ENCODE measurements around the gene FLT3LG.
"Not testable (repeated sequence)": the region's sequence is repeated elsewhere in the genome, so short reads cannot be mapped to it uniquely, and the experiment has no call there.

Gene FLT3LG

DNA sequence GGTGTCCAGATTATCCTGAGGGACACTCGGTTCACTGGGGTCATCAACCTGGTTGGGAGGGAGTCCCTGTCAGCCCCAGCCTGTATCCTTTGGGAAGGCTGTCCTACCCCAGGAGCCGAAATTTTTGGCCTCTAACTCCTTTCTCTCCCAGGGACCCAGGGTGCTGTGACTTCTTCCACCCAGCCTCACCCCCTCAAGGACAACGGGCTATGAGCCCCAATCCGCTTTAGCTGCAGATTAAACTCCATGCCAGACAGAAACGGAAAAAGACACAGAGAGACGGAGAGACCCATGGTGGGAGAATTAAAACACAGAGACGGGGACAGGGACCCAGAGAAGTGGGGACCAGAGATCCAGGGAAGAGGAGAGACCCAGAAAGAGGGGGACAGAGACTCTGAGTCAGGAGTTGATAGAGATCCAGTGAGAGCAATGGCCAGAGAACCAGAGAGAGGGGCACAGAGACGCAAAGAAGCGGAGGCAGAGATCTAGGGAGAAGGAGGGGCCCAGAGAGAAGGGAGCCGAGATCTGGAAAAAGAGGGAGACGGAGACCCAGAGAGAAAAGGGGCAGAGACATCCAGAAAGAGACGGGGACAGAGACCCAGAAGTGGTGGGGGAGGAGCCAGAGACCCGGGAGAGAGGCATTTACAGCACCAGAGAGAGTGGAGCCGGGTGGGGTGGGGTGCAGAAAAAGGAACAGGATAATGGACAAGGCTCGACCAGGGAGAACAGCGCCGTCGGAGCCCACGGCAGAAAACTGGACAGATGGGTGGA is 33.4 kb upstream of the FLT3LG start:
- no peak for DNase-seq (ENCODE audit: low read depth, low spot score)

DNA sequence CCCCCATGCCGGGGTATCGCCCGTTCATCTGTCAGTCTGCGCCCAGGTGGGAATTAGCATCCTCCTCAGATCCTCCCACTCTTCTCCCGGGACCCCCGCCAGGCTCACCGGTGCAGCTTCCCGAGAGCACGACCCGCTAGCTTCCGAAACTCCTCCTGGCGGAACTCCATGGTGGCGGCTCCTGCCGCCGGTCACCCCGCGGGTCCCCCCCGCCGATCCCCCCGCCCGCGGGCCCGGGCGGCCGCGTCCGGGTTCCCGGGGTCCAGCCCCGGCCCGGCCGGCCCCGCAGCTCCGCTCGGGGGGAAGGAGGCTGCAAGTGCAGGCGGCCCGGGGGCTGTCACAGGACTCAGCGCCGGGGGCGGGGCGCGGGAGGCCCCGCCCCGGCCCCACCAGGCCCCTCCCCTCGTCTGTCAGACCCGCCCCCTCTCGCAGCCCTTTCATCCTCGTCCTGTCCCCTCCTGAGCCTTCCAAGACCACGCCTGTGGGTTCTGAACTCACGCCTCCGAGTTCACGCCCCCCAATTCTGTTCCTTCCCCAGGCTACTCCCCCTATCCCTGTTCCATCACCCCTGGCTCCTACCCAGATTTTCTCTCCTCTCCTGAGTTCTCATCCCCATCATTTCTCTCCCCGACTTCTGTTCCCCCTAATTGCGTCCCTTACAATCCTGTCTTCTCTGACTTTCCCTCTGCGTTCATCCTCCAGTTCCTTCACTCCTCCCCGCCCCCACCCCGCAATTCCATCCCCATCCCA is 32.6 kb upstream of the FLT3LG start, which contains the start of gene SLC17A7:
Gene SLC17A7 (minus strand): TSS at position 318 of the 750 bp plus-strand sequence. CDS start 148 bp downstream, at position 170.
- no peak for DNase-seq (ENCODE audit: low read depth, low spot score)

DNA sequence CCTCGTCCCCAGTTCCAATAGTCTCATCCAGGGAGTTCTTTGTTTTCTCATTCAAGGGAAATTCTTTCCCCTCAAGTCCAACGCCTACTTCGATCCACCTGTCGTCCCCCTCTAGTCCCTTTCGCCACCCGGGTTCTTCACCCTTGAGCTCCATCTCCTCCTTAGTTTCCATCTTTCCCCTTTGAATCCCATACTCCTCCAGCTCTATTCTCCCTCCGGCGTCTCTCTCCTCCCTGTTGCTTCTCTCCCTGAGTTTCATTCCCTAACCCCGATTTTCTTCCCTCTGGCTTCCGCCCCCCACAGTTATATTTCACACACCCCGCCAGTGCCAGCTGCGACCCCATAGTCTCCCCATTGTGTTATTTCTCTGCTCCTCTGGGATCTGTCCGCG is 32.1 kb upstream of the FLT3LG start:
- DNase-seq (ENCODE audit: low read depth, low spot score): no peak

DNA sequence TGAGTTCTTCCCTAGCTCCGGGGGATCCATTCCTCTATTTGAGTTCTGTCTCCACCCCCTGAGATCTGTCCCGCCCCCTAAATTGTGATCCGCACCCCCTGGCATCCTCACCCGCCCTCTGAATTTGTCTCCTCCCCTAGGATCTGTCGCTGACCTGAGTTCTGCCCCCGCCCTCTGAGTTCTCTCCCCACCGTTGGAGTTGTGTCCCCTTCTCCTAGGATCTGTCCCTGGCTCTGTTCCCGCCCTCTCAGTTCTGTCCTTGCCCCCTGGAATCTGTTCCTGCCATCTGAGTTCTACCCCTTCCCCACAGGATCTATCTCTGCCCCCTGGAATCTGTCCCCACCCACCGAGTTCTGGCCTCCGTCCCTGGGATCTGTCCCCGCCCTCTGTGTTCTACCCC is 31.7 kb upstream of the FLT3LG start:
- no peak for DNase-seq (ENCODE audit: low read depth, low spot score)

DNA sequence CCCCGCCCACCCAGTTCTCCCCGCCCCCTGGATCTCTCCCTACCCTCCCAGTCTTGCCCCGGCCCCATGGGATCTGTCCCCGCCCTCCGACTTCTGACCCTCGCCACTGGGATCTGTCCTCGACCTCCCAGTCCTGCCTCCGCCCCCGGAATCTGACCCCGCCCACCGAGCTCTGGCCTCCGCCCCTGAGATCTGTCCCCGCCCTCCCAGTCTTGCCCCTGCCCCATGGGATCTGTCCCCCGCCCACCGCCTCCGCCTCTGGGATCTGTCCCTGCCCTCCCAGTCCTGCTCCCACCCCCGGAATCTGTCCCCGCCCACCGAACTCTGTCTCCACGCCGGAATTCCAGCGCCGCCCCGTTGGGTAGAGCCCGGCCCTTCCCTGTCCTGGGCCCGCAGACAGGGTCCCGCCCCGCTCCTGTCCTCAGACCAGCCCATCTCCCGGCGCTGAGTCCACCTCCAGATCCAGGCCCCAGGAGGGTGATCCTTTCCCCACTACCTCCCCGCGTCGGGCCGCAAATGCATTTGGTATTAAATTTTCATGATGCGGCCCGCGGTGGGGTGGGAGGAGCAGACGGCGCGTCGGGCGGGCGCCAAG is 31.1 kb upstream of the FLT3LG start:
- DNase-seq (ENCODE audit: low read depth, low spot score): peak; percentile 92

DNA sequence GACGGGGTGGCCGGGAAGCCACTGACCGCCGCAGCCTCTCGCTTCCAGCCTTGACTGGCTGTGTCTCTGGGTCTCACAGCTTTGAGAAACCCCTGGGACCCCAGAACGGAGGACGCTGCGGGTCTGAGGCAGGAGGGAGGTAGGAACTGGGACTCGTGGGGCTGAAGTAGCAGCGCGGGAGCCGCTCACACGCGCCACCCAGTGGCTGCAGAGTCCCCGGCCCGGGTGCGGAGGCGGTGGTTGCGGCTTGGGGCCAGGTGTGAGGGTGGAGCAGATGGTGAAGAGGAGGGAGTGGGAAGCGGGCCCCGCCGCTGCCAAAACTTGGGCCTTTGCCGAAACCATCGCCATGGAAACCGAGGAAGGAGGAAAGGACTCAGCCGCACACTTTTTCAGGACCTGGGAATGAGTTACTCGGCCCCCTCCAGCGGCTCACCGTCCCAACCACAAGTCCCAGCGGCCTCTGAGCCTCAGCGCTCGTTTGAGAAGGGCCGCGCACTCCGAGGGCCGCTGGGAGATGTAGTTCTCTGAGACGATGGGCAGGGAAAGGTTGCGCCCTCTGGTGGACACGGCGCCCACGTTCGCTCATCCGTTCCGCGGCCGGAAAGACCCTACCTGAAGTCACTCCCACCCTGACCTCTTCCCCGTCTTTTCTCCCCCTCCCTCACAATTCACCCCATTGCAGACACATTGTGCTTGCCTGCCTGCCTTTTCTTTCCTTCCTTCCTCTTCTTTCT is 30.5 kb upstream of the FLT3LG start:
- DNase-seq (ENCODE audit: low read depth, low spot score): peak; percentile 98

DNA sequence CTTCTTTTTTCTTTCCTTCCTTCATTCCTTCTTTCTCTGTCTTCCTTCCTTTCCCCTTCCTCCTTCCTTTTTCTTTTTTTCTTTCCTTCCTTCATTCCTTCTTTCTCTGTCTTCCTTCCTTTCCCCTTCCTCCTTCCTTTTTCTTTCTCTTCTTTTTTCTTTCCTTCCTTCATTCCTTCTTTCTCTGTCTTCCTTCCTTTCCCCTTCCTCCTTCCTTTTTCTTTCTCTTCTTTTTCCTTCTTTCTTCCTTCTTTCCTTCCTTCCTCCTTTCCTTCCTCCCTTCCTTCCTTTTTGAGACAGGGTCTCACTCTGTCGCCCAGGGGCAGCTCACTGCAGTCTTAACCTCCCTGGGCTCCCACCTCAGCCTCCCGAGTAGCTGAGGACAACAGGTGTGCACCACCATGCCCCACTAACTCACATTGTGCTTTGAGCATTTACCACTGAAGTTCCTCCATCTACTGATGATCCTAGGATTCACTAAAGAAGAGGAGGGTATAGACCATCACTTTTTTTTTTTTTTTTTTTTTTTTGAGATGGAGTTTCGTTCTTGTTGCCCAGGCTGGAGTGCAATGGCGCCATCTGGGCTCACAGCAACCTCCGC is 29.8 kb upstream of the FLT3LG start:
- not testable (repeated sequence) for DNase-seq (ENCODE audit: low read depth, low spot score)

DNA sequence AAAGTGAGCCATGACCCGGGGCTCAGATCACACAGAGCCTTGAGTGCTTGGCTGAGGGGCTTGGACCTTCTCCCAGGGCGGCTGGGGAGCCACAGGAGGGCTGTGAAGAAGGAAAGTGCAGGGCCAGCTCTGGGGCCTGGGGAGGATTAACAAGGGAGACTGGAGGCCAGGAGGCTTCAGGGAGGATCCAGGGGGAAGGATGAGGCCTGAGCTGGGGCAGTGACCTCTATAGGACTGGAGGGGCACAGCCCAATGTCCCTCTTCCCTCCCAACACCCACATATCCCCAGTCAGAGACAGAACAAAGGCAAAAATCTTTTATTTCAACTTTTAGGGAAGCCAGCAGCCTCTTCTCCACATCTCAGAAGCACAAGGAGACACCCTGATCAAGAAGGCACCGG is 28.0 kb upstream of the FLT3LG start:
- DNase-seq (ENCODE audit: low read depth, low spot score): no peak

DNA sequence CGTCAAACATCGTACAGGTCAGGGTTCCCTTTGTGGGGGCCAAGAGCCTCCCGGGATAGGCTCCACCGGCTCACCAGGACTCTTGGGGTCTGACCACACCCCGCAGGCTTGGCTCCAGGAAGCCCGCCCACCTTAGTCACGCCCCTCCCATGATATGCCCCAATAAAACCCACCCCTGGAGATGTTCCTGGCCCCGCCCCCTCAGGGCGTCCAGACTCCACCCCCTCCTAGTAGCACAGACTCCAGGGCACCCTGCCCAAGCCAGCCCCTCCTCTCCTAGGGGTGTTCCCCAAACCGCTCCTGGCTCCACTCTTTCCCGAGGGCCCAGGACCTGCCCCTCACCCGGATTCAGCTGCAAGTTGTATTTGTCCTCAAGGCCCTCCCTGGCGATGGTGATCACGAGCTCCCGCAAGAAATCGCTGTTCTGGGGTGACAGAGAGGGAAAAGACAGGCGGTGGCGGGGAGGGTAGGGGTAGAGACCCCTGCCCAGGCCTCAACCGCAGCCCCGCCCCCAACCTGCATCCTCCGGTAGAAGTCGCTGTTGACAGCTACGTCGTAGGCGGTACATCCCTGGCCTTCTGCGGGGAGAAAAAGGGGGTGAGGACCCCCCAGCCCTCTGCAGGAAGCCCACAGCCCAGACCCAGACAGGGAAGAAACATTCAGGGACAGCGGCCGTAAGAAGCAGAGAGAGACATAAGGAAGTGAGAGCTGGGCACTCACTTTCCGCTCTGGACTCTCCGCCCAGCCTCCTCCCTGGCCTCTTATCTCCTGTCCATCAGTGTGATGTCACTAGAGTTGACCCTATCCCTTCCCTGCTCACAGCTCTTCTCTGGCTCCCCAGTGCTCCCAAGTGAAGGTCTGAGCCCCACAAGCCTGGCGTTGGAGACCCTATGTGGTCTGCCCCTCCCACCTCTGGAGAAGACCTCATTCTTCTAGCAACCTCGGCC is 26.3 kb upstream of the FLT3LG start:
- DNase-seq (ENCODE audit: low read depth, low spot score): no peak

DNA sequence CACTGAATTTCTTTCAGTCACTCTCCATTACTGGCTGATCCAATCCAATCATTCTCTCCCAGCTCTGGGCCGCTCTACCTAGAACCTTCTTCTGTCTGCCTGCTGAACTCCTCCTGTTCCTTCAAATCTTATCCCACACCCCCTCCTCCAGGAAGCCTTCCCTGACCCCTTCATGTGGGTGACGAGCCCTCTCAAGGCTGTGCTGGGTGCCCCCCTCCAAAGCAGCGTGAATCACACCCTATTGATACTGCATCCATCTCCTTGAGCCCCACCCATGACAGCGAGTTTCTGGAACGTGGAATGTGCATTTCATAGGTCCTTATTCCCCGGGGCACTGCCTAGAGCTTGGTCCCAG is 25.6 kb upstream of the FLT3LG start:
- DNase-seq (ENCODE audit: low read depth, low spot score): no peak

DNA sequence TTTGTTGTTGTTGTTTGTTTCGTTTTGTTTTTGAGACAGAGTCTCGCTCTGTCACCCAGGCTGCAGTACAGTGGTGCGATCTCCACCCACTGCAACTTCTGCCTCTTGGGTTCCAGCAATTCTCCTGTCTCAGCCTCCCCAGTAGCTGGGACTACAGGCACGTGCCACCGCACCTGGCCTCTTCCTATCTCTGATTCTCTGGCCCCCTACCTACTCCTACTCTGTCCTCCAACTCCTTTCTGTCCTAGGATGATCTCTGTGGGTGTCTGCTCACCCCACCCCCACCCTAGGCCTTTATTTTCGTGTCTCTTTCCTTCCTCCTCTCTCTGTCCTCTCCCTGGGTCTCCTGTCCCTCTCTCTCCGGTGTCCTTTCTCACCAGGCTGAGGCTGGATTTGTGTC is 23.6 kb upstream of the FLT3LG start:
- no peak for DNase-seq (ENCODE audit: low read depth, low spot score)

DNA sequence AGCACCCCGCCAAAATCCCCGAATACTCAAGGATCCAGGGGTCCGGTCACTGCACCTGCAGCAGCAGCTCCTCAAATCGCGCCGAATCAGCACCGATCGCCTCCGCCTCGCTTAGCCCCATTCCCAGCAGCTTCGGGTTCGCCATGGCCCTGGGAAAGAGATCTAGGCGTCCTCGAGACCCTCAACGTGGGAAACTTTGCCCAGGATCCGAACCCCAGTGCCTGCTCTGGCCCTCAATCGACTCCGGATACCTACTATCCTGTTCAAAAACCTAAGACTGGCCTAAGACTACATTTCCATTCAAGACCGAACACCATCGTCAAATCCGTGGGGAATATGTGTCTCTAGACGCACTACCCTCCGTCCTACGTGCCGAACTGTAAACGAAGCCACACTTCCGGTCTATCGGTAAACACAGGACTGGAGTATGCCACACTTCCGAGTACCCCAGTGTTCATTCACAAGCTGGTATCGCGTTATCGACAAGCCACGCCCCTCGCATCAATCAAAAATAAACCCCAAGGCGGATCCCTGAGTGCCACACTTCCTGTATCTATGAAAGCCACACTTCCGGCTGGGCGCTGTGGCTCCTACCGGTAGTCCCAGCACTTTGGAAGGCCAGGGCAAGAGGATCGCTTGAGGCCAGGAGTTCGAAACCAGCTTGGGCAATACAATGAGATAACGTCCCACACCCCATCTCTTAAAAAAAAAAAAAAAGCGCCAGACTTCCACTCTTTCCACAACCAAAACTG is 22.4 kb upstream of the FLT3LG start, which contains the start of gene PIH1D1:
Gene PIH1D1 (minus strand): TSS at position 385 of the 752 bp plus-strand sequence. CDS start 240 bp downstream, at position 145.
- DNase-seq (ENCODE audit: low read depth, low spot score): peak; percentile 99

DNA sequence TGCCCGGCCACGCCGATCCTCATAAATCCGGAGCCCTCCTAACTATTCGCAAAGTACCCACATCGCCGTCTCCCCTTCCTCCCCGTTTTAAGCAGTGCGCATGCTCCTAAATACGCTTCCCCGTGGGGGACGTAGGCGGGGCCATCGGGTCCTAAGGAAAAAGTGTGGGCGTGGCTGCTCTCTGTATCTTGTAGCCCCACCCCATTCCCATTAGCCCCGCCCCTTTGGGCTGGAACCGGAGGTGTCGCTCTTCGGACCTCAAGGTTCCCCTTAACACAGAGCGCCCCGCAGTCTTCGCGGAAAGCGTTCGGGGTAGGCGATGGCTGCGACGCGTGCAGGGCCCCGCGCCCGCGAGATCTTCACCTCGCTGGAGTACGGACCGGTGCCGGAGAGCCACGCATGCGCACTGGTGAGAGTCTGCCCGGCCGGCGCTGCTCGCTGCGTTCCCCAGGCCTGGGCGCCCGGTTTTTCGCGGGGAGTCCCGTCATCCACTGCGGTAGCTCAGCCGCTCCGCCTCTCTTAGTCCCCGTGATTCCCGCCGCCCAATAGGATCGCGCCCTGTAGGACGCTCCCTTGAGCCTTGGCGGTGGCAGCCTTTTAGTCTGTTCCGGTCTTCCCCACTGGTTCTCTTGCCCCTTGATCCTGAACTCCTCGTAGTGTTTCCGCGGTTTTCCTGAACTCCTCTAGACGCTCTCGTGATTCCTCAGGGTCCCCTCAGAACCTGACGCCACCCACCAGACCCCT is 20.8 kb upstream of the FLT3LG start, which contains the start of gene ALDH16A1:
Gene ALDH16A1 (plus strand): TSS at position 213 of the 744 bp plus-strand sequence. CDS start 107 bp downstream, at position 320.
- DNase-seq (ENCODE audit: low read depth, low spot score): peak; percentile 99

DNA sequence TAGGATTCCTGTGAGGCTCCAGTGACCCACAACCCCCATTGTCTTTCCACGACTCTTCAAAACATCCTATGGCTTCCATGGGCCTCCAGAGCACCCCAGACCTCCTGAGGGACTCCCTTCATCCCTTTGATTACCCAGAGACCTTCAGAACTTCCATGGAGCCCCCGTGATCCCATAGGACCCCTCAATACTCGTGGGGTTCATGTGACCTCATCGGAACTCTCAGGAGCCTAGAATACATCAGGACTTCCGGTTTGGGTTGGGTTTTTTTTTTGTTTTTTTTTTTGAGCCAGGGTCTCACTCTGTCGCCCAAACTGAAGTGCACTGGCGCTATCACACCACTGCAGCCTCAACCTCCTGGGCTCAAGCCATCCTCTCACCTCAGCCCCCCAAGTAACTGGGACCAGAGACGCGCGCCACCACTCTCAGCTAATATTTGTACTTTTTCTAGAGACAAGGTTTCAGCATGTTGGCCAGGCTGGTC is 20.2 kb upstream of the FLT3LG start:
- DNase-seq (ENCODE audit: low read depth, low spot score): no peak

DNA sequence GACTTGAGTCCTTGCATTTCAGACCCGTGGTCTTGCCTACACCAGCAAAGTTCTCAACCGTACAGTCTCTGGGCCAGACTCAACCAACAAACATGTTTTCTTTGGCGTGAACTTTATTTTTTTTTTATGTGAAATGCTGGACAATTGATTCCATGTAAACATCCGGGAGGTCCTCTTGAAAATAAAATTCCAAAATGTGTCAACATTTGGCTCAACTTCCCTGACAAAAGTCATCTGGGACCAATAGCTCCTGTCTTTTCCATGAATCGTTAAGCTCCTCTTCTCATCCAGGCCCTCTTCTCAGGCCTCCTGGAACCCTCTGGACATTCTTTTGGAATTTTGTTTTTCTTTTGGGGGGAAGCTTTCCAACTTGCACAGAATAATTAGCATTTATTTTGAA is 18.2 kb upstream of the FLT3LG start:
- no peak for DNase-seq (ENCODE audit: low read depth, low spot score)

DNA sequence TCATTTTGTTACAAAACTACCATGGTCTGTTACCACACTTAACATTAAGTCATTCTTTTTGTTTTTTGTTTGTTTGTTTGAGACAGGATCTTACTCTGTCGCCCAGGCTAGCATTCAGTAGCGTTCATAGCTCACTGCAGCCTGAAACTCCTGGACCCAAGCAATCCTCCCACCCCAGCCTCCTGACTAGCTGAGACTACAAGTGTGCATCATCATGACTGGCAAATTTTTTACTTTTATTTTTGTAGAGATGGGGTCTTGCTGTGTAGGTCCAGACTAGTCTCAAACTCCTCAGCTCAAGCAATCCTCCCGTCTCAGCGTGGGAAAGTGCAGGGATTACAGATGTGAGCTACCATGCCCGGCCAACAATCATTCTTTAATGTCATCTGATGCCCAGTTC is 17.7 kb upstream of the FLT3LG start:
- no peak for DNase-seq (ENCODE audit: low read depth, low spot score)

DNA sequence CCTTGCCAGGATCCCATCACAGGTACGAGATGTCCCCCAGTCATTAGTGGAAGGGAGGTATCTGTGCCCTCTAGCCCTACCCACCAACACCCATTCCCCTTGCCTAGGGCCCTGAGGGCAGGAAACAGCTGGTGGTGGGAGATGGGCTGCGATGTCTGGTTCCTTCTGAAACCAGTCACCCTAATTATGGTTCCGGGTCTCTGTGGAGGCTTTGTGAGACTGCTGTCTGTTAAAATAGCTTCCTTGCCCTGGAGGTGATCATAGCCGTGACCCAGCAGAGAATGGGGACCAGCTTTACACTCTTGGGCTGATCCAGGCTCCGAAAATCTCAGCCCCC is 15.5 kb upstream of the FLT3LG start:
- DNase-seq (ENCODE audit: low read depth, low spot score): no peak

DNA sequence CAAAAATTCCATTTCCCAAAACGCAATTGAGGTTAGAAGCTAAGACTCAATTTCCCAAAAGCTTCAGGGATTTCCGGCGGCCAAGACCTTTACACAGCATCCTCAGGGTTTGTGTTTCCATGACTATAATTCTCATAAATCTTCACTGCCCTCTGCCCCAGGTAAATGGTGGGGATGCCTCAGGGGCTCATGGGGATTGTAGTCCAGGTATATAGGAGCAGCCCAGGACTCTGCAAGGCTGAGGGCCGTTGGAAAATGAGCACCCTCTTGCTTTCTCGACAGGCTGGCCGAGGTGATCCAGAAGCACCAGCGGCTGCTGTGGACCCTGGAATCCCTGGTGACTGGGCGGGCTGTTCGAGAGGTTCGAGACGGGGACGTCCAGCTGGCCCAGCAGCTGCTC is 14.6 kb upstream of the FLT3LG start:
- no peak for DNase-seq (ENCODE audit: low read depth, low spot score)

DNA sequence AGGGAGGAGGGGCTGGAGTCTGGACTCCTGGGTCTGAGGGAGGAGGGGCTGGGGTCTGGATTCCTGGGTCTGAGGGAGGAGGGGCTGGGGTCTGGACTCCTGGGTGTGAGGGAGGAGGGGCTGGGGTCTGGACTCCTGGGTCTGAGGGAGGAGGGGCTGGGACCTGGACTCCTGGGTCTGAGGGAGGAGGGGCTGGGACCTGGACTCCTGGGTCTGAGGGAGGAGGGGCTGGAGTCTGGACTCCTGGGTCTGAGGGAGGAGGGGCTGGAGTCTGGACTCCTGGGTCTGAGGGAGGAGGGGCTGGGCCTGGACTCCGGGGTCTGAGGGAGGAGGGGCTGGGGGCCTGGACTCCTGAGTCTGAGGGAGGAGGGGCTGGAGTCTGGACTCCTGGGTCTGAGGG is 12.9 kb upstream of the FLT3LG start:
- not testable (repeated sequence) for DNase-seq (ENCODE audit: low read depth, low spot score)

Measured in astrocyte of the hippocampus (primary cell).